GM12872 (cell line): ENCODE results near the gene DPP10.

ENCODE experiments used
- TF ChIP-seq, protein P1 (sequence below): IDR thresholded peaks from 3 replicates; pipeline ENCODE4 v1.5.1; 2011; ENCODE audit warnings: low read depth, mild to moderate bottlenecking, low read length, moderate library complexity; ENCODE audit not compliant: insufficient read depth

Gene DPP10

DNA sequence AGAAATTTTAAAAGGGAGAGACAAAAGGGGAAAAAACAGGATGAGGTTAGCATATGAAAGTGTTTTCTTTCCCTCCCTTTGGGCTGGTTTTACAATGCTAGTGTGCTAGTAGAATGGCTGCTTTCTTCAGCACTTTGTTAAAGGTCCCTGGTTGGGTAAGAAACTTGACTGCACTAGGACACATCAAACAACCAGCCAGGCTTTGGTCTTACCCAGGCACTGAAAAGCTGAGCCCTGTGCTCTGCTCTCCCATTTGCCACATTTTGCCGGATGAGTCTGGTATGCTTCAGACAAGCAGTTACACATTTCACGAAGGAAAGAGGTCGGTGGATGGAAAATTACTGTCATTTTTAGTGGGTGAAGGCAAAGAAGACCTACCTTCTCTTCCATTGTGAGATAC is 242.0 kb downstream of the DPP10 start:
- TF ChIP-seq, protein P1, sequence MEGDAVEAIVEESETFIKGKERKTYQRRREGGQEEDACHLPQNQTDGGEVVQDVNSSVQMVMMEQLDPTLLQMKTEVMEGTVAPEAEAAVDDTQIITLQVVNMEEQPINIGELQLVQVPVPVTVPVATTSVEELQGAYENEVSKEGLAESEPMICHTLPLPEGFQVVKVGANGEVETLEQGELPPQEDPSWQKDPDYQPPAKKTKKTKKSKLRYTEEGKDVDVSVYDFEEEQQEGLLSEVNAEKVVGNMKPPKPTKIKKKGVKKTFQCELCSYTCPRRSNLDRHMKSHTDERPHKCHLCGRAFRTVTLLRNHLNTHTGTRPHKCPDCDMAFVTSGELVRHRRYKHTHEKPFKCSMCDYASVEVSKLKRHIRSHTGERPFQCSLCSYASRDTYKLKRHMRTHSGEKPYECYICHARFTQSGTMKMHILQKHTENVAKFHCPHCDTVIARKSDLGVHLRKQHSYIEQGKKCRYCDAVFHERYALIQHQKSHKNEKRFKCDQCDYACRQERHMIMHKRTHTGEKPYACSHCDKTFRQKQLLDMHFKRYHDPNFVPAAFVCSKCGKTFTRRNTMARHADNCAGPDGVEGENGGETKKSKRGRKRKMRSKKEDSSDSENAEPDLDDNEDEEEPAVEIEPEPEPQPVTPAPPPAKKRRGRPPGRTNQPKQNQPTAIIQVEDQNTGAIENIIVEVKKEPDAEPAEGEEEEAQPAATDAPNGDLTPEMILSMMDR: no peak

DNA sequence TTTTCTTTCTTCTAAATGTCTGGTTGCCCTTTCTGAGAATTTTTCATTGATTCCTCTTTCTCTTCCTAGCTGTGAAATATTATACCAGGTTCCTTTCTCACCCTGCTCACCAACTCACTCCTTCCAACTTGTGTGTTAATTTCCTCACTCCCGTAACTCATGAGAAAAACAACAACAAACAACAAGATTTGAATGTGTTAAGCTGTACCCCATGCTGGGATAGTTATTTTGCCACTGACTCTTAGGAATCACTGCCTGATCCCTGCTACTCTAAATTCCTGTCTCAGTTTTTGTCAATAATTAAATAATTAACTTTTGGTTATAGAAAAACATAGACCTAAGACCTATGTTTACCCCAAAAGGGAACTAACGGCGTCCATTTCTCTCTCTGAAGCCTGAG is 242.7 kb downstream of the DPP10 start:
- TF ChIP-seq, protein P1: no peak

GRCh38 chr2:114688241-114688640 is 245.8 kb downstream of the DPP10 start:
- TF ChIP-seq, protein P1: no peak

GRCh38 chr2:114698520-114698919 is 256.1 kb downstream of the DPP10 start:
- TF ChIP-seq, protein P1: no peak

DNA sequence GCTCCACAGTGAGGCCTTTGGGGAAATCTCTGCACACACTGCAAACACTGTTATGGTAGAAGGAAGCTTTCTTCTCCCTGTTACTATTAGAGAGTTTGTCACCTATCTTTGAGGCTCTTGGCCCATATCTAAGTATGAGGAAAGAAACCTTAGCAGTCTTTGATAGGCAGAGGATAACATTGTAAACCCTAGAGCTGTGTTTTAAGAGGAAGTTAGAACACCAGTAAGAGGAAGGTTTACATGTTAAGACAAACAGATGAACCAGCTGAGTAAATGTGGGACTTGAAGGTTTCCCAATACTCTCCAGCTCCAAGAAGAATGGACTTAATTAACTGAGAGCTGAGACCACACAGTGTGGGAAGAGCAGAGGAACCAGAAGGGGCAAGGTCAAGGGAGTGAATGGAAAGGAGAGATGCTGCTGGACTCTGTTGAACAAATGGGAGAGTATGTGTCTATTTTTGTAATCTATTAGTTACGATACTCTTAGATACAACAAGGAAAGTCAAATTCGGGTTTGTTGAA is 257.0 kb downstream of the DPP10 start:
- TF ChIP-seq, protein P1: no peak

- TF ChIP-seq, protein P1: no peak
Measured at GRCh38 chr2:114700440-114700839, 258.0 kb downstream of the DPP10 start.

DNA sequence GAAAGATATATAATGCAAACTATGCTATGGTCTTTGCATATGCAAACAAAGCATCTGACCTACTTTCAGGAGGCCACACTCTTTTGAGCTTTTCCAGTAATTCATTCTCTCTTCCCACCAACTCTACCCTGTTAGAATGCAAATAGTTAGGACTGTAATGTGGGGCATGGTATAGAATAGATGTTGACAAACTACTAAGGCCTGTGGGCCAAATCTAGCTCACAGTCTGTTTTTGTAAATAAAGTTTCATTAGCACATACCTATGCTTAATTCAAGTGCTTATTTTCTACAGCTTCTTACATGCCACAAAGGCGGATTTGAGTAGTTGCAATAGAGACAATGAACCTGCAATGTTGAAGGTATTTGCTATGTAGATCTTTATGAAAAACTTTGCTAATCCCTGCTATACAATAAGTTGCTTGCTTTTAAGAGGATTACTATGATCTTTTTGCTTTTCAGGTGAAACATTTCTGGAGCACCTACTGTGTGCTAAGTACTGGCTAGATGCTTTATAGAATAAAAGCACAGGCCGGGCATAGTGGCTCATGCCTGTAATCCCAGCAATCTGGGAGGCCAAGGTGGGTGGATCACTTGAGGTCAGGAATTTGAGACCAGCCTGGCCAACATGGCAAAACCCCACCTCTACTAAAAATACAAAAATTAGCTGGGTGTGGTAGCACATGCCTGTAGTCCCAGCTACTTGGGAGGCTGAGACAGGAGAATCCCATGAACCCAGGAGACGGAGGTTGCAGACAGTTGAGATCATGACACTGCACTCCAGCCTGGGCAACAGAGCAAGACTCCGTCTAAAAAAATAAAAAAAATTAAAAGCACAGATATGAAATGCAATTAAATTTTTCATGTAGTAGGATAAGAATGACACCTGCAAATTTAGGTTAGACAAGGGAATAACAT is 267.8 kb downstream of the DPP10 start:
- TF ChIP-seq, protein P1: no peak
